ENCODE measurements around the gene BRCA2.

GRCh38 chr13:32272021-32272683 is 43.2 kb upstream of the BRCA2 start:
- no peak for TF ChIP-seq CTCF (IDR thresholded peaks at IDR 0.05)
- no peak for TF ChIP-seq POLR2A (IDR thresholded peaks at IDR 0.05)
